SKM-1 treated with dmso at 0.1 percent for 144 hours (cell line): ENCODE measurements around the gene COQ10A.
"Not testable (repeated sequence)": the region's sequence is repeated elsewhere in the genome, so short reads cannot be mapped to it uniquely, and the experiment has no call there.

Experiments used
- DNase-seq: peaks from one replicate; lab custom pipeline; 2025; ENCODE audit not compliant: unreplicated experiment; lab: John Stamatoyannopoulos, UW

The COQ10A gene

DNA sequence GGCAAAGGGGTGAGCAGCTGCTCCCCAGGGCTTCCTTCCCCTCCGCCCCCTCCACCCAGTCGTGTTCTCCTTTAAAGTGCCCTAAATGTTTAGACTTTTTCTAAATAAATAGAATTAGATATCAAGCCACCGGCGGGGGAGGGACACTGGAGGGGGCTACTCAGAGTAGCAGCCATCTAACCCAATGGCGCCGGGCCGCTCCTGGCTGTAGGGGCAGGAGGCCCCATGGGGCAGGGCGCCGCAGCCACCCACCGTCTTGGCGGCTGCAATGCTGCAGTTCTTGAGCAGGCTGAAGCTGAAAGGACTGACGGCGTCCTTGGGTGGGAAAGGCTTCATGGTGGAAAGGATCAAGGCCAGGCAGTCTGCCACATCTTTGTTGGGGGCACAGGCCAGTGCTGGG lies 23.8 kb upstream of the COQ10A start:
- no peak for DNase-seq

DNA sequence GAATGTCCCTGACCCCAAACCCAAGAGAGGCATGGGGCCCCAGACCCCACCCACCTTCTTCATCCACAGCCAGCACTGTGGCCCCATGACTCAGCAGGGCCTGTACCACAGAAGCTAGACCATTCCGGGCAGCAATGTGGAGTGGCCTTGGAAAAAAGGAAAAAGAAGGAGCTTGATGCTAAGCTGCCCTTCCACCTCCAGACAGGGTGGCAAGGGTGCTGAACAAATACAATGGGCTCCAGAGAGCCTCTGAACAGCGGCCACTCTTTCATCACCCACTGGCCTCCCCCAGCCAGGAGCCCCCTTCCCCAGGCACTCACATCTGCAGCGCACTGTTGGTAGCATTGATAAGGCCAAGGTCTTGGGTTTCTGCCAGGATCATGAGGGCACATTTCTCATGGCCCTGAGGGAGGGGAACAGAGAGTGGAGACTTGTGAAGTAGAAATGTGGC lies 23.0 kb upstream of the COQ10A start:
- no peak for DNase-seq

DNA sequence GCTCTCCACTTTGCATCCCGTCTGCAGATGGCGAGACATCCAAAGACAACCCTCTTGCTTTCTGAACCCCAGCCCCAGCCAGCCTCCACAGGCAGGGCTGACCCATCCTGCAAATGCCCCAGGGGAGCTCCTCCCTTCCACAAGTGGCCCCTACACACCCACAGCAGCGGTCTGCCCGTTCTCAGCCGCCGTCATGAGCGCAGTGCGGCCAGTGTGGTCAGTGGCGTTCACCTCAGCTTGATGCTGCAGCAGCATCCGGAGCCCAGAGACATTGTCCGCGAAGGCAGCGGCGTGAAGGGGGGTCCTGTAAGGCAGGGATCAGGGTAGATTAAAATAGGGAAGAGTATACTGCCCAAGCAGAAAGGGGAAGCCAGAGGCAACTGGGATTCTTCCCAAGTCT lies 22.2 kb upstream of the COQ10A start:
- no peak for DNase-seq

DNA sequence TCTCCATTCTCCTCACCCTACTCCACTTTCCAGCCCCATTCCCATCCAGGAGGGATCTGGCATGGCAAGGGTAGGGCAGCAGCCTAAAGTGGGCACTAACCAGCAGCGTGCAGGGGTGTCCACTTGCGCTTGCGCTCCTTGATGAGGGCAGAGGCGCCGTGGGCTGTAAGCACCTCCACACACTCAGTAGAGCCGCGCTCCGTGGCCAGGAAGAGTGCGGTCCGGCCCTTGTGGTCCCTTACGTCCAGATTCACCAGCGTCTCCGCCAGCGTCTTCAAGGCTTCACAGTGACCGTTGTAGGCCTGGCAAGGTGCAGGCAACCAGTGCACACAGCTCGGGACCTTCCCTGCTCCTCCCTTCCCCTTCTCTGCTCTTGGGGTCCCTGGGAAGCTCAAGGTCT lies 18.8 kb upstream of the COQ10A start:
- DNase-seq = no peak

DNA sequence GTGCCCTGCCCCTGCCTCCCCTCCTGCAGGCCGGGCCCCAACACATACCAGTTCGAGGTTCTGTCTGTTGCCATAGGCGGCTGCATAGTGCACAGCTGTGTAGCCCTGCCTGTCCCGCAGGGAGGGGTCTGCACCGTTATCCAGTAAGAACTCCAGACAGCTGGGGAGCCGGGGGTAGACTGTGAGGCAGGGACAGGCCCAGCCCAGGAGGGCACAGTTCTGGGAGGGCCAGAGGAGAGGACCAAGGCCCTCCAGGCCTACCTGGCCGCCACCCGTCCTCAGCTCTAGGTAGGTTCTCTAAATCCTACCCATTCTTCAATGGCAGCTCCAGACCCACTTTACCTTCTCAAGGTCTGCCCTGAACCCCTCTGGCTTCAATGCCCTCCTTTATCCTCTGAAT lies 18.0 kb upstream of the COQ10A start:
- DNase-seq = no peak

DNA sequence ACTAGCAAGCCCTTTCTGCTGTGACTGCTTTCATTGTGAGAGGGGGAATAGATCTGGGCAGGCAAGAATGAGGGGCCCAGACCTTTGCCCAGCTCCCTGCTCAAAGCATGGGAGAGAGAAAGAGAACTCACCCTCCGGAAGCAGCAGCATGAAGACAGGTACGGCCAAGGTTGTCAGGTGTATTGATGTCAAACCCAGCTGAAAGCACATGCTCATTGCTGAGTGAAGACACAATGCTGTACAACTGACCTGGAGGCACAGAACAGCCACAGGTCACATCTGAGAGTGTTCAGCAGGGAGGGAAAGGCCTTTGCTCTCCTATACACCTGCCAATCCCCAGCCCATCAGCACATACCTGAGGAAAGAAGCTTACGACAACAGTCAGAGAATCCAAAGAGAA lies 14.1 kb upstream of the COQ10A start:
- DNase-seq = no peak

DNA sequence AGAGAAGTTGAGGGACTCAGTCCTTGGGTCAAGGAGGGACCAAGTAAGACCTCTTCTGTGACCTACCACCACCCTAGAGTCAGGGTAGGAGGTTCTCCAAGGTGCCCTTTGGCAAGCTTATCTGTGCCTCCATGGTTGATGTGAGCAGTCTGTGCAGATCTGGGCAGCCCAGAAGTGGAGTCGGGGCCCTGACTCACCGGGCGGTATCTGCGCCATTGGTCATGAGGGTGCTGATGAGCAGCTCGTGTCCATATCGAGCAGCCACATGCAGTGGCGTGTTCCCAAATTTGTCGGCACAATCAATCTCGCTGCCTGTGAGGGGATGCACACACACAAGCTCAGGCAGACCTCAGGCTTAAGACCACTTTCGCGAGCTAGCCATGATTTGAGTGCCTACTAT lies 13.7 kb upstream of the COQ10A start:
- DNase-seq = no peak

DNA sequence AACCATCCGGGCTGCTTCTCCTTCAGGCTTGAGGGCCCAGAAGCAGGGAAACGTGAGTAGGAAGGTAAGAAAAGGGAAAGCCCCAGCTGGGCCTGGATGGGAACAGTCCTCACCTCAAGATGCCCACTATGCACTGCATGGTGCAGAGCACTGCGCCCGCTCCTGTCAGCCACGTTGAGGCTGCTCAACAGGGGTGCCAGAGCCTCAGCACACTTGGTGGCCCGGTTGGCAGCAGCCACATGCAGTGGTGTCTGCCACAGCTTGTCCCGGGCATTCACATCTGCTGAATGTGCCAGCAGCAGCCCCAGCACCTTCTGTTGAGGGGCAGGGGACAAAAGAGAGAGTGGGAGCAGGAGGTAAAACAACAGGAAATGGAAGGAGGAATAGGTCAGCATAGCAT lies 11.1 kb upstream of the COQ10A start:
- DNase-seq = no peak

DNA sequence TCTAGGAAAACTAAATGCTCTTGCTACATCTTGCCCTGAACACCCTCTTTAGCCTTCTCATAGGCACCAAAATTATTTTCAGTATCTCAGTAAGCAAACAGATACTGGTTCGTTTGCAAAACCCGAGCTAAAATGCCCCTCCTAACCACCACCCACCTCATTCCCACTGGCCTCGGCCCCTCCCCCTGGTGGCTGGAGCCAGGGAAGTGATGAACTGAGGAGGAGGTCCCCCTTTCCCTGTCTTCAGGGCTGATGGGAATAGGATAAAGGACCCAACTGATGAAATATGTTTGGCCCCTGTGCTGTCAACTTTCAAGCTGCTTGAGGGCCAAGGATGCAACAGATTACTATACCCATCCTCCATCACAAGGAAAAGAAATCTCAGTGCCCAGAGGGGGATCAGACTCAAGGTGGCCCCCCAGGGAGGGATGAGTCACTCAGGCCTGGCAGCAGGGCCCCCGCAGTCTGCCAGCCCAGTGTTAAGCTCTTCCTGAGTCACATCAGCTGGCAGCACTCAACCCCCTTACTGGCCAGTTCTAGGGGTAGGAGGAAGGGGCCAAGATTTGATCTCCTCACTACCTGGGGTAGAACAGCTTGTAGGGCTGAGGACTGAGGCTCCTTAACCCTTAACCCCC lies 10.3 kb upstream of the COQ10A start:
- DNase-seq = no peak

- no peak for DNase-seq
These were observed 9.7 kb upstream of the COQ10A start for GRCh38 chr12:56257071-56257470.

DNA sequence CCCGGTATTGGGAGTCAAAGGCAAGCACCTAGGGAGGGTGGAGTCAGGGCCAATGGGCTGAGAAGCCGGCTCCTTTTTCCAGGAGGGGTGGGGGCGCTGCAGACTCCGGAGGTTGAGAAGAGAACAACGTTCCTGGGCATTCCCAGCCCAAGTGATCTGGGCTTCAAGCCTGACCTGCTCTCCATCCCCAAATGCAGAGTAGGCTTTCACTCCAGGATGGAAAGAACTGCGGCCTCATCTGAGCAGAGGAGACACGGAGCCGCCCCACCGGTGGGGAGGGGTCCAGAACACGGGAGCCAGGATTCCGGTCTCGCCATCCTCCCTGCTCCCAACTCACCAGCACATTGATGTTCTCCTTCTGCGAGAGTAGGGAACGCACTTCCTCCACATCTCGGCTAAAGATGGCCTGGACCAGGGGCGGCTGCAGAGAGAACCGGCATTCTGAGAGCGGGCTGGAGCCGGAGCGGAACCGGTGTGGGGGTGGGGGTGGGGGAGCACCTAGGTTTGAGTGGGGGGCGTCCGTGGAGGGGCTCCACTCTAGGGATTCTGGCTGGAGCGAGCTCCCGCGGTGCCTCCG lies 9.2 kb upstream of the COQ10A start:
- DNase-seq = no peak

- DNase-seq = peak; percentile 47
These were observed 8.5 kb upstream of the COQ10A start, which contains the start of gene ANKRD52 for GRCh38 chr12:56258068-56258819. Gene ANKRD52 (minus strand): TSS chr12:56258384. CDS start chr12:56258269, 115 bp downstream.

GRCh38 chr12:56258820-56259183 lies 7.9 kb upstream of the COQ10A start:
- DNase-seq = no peak

DNA sequence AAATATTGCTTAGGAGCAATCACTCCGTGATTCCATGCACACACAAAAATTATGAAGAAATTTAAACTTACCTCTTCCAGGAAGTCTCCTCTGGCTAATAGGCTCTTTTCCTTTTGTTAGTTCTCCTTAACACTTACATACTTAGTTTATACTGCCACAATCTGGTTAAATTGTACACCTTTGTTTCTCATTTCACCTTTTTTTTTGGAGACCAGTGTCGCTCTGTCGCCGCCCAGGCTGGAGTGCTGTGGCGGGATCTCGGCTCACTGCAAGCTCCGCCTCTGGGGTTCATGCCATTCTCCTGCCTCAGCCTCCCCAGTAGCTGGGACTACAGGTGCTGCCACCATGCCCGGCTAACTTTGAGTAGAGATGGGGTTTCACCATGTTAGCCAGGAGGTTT lies 6.4 kb upstream of the COQ10A start:
- DNase-seq = no peak

DNA sequence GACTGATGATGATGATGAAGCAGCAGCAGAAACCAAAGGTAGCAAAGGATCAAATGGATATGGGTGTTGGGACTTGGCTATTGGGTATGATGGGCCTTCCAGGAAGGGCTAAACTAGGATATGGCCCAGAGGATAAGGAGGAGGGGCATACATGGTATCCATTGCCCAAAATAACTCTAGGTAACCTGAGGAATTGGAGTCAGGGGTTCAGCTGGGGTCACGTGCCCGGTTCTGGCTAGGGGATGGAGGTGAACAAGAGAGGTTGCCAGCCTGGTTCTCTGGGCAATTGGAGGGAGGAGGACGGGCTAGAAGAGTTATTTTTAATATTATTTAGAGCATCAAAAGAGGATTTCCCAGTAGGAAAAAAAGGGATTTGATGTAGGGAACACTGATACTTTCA lies 5.8 kb upstream of the COQ10A start:
- DNase-seq = no peak

DNA sequence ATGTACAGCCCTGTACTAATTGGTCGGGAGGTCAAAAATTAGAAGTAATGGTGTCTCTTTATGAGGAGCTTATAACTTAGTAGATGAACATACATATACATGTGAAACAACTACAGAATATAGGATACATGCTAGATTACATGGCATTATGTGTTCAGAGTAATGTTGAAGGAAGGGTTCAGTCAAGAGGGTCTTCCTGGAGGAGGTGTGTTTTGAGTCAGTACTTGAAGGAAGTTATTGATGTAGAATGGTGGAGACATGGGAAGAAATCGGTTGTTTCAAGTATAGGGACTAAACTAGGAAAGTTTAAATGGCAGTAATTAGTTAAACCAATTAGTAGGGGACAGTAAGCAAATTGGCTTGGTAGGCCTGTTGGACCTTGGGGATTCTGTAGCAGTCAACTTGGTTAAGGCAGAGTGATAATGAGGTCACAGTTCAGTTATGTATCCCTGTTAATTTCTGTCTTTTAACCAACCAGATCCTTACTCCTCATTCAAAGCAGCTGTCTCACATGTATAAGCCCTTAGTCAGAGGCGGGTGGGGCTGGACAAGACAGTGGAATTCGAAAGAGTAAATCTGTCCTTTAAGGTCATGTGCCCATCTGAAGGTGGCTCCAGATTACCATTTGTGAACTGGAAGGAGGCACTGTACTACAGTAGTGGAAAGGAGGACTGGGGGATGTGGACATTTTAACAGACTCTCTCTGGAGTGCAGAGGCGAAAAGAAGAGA lies 5.1 kb upstream of the COQ10A start:
- no peak for DNase-seq

DNA sequence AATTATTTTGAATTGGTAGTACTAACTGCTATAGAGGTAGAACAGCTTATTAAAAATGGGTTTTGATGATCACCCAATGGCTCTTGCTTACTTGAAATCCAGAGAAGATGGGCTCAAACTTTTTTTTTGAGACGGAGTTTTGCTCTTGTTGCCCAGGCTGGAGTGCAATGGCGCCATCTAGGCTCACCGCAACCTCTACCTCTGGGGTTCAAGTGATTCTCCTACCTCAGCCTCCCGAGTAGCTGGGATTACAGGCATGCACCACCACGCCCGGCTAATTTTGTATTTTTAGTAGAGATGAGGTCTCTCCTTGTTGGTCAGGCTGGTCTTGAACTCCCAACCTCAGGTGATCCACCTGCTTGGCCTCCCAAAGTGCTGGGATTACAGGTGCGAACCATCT lies 3.8 kb upstream of the COQ10A start:
- DNase-seq = not testable (repeated sequence)

GRCh38 chr12:56266068-56266692 lies 562 bp upstream of the COQ10A start:
- DNase-seq = not testable (repeated sequence)

GRCh38 chr12:56267443-56268071 lies 815 bp downstream of the COQ10A start:
- no peak for DNase-seq

DNA sequence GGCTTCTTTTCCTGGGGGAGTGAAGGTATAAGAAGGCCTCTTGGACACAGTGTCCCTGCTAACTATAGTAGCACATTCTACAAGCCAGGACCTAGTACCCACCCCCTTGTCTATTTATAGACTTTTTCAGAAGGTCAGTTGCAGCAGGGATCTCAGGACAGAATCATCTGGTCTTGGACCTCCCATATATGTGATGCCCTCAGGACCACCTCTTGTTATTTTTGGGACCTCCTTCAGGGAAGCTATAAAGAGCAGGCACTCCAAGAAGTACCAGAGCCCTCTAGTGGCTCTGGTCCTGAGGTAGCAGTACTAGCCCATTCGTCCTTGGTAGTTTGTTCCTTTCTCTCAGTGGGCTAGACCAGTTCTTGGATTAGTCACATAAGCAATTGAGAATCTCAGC lies 4.3 kb downstream of the COQ10A start:
- no peak for DNase-seq

DNA sequence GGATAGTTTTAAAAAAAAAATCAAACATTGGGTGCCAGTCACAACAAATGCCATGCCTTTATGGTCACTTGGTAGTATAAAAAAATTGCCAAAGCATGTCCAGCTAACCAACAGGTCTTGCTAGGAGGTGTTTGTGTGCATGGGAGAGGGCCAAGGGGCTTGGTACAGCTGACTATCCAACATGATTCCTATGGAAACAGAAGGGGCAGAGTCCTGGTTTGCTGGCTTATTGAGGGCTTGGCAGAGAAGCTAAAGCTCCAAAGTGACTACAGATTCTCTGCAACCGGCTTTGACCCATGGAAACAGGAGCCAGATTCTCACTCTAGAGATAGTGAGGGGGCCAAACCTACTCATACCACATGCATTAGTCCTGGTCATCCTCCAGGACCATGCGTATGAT lies 5.7 kb downstream of the COQ10A start:
- DNase-seq = not testable (repeated sequence)
